HG02623 (cell line): Measurements from ENCODE around the gene ORC3.
A peak's percentile ranks its signal among the peaks of the same experiment; 100 is the strongest.

Experiments
- ATAC-seq: cut with Tn5 transposase; IDR thresholded peaks from one replicate; pipeline ENCODE4 v1.9.1; 2021; ENCODE audit warnings: moderate library complexity; ENCODE audit not compliant: unreplicated experiment

Gene ORC3

GRCh38 chr6:87589693-87590416, at the start of gene ORC3, which contains the start of gene RARS2:
Gene ORC3, plus strand, starts transcription at chr6:87590135. Its CDS starts 34 bp downstream, at chr6:87590169.
Gene RARS2, minus strand, starts transcription at chr6:87589987. Its CDS starts 30 bp downstream, at chr6:87589957.
- peak; percentile 100 for ATAC-seq

- ATAC-seq = no peak
Measured at GRCh38 chr6:87540539-87540938, 49.4 kb upstream of the ORC3 start.

- no peak for ATAC-seq
Measured at GRCh38 chr6:87541041-87541440, 48.9 kb upstream of the ORC3 start.

GRCh38 chr6:87541744-87542143, 48.2 kb upstream of the ORC3 start:
- ATAC-seq = no peak

- ATAC-seq = no peak
Measured at GRCh38 chr6:87543696-87544473, 46.0 kb upstream of the ORC3 start.

GRCh38 chr6:87544474-87544735, 45.5 kb upstream of the ORC3 start:
- ATAC-seq = no peak

GRCh38 chr6:87551799-87552198, 38.1 kb upstream of the ORC3 start:
- ATAC-seq = no peak

GRCh38 chr6:87553159-87553765, 36.7 kb upstream of the ORC3 start:
- ATAC-seq = no peak

GRCh38 chr6:87555506-87555905, 34.4 kb upstream of the ORC3 start:
- ATAC-seq = no peak

- no peak for ATAC-seq
Measured at GRCh38 chr6:87558446-87558845, 31.5 kb upstream of the ORC3 start.

- no peak for ATAC-seq
Measured at GRCh38 chr6:87561017-87561416, 28.9 kb upstream of the ORC3 start.

- ATAC-seq = no peak
Measured at GRCh38 chr6:87572021-87572420, 17.9 kb upstream of the ORC3 start.

GRCh38 chr6:87572883-87573282, 17.1 kb upstream of the ORC3 start:
- ATAC-seq = no peak

- ATAC-seq = no peak
Measured at GRCh38 chr6:87573307-87574024, 16.5 kb upstream of the ORC3 start.

GRCh38 chr6:87574237-87574804, 15.6 kb upstream of the ORC3 start:
- no peak for ATAC-seq

GRCh38 chr6:87575423-87575822, 14.5 kb upstream of the ORC3 start:
- no peak for ATAC-seq

- ATAC-seq = no peak
Measured at GRCh38 chr6:87583822-87584221, 6.1 kb upstream of the ORC3 start.

GRCh38 chr6:87586371-87587077, 3.4 kb upstream of the ORC3 start:
- ATAC-seq = no peak

GRCh38 chr6:87588756-87589407, 1.1 kb upstream of the ORC3 start:
- no peak for ATAC-seq

GRCh38 chr6:87590417-87590880, 514 bp downstream of the ORC3 start:
- ATAC-seq = no peak
